OCI-LY7 (cell line): ENCODE measurements around the gene MTA3. TPM values are rescaled to one million over a fixed set of nuclear protein-coding genes. Genes with fewer than 3 reads are reported as not detected.

ENCODE experiments used
- BruUV-seq: library from RNA; stranded (reverse); fragments of 400-500 nt; replicated peaks from 2 replicates; lab custom pipeline; 2021; lab: Mats Ljungman, UMichigan
- CTCF ChIA-PET: fragments of 300-600 bp; sonication (Branson Sonifier 250); formaldehyde crosslinking; loops from one replicate; lab custom pipeline; 2022; ENCODE audit warnings: antibody characterized with exemption; ENCODE audit not compliant: unreplicated experiment; lab: Charles Lee
- POLR2A ChIA-PET: fragments of 300-600 bp; sonication (Branson Sonifier 250); formaldehyde crosslinking; loops from one replicate; lab custom pipeline; 2022; ENCODE audit warnings: antibody characterized with exemption; lab: Charles Lee
- DNase-seq: peaks from one replicate; pipeline ENCODE4 v3.0.0-alpha.2; 2015; ENCODE audit warnings: low spot score
- H2AFZ ChIP-seq: fragments of 200-600 bp; sonication (generic), shearing (Covaris generic); 2 replicates; pipeline ENCODE4 v1.6.1; 2014; ENCODE audit warnings: mild to moderate bottlenecking, antibody characterized with exemption, low read length, moderate library complexity
- H3K27ac ChIP-seq: fragments of 200-600 bp; sonication (generic); 2 replicates; pipeline ENCODE4 v1.5.1; 2014; ENCODE audit warnings: mixed run types, low read depth, mild to moderate bottlenecking, moderate library complexity, low read length, inconsistent platforms; ENCODE audit not compliant: poor library complexity, severe bottlenecking
- H3K36me3 ChIP-seq: fragments of 200-600 bp; sonication (generic); 2 replicates; pipeline ENCODE4 v1.6.1; 2014; ENCODE audit warnings: mild to moderate bottlenecking, antibody characterized with exemption, low read length, moderate library complexity, mixed read lengths; ENCODE audit not compliant: insufficient read depth
- H3K4me1 ChIP-seq: fragments of 200-600 bp; sonication (generic); 2 replicates; pipeline ENCODE4 v1.5.1; 2014; ENCODE audit warnings: mild to moderate bottlenecking, low read length; ENCODE audit not compliant: insufficient read depth, poor library complexity, severe bottlenecking
- H3K4me2 ChIP-seq: fragments of 200-600 bp; sonication (generic); 2 replicates; pipeline ENCODE4 v1.6.1; 2014; ENCODE audit warnings: mild to moderate bottlenecking, low read length
- H3K4me3 ChIP-seq: fragments of 200-600 bp; sonication (generic); 2 replicates; pipeline ENCODE4 v1.5.1; 2014; ENCODE audit warnings: mild to moderate bottlenecking, low read depth, low read length; ENCODE audit not compliant: poor library complexity, severe bottlenecking
- H3K79me2 ChIP-seq: fragments of 200-600 bp; sonication (generic); 2 replicates; pipeline ENCODE4 v1.6.1; 2016; ENCODE audit warnings: low read depth, mild to moderate bottlenecking, low read length, moderate library complexity, mixed read lengths; ENCODE audit not compliant: insufficient read depth
- H3K9me2 ChIP-seq: fragments of 200-600 bp; sonication (generic); 2 replicates; pipeline ENCODE4 v1.6.1; 2016; ENCODE audit warnings: mild to moderate bottlenecking, low read length, mixed read lengths; ENCODE audit not compliant: insufficient read depth
- H3K9me3 ChIP-seq: fragments of 200-600 bp; sonication (generic); 2 replicates; pipeline ENCODE4 v1.6.1; 2014; ENCODE audit warnings: mild to moderate bottlenecking, mixed run types, low read length, mixed read lengths
- H4K20me1 ChIP-seq: fragments of 200-600 bp; sonication (generic); 2 replicates; pipeline ENCODE4 v1.6.1; 2014; ENCODE audit warnings: mild to moderate bottlenecking, antibody characterized with exemption, low read length, moderate library complexity, mixed read lengths; ENCODE audit not compliant: insufficient read depth
- CTCF ChIP-seq: fragments of 200-600 bp; sonication (generic); conservative IDR thresholded peaks from 2 replicates; pipeline ENCODE4 v1.5.1; 2014; ENCODE audit warnings: mild to moderate bottlenecking, antibody characterized with exemption, low read length, moderate library complexity, mixed read lengths
- EZH2phosphoT487 ChIP-seq: fragments of 200-600 bp; sonication (generic); IDR thresholded peaks from 2 replicates; pipeline ENCODE4 v1.6.1; 2018; ENCODE audit warnings: low read depth, borderline replicate concordance, mild to moderate bottlenecking, mixed run types, antibody characterized with exemption, low read length, moderate library complexity, mixed read lengths
- intact Hi-C: fragments of 100-400 bp; cut with micrococcal nuclease; formaldehyde crosslinking; loops from one replicate; pipeline ENCODE4 v1.10.0; 2022; ENCODE audit not compliant: unreplicated experiment
- total RNA-seq, 2 experiments: library from RNA; depleted of rRNA in 1 of 2; stranded (reverse); fragments of >200 nt in 1 of 2; shearing (Covaris generic) in 1 of 2; gene quantifications; 2 replicates each; pipeline ENCODE4 v1.2.3, GENCODE V29; 2014 to 2022

Gene MTA3
- total RNA-seq, 2 experiments from 2014 or later: 72.7 to 205 TPM

GRCh38 chr2:42685303-42685702 is 116.9 kb downstream of the MTA3 start:
- H3K27ac ChIP-seq: no peak overlapping the region
- intact Hi-C loops: no loop called here
- H3K9me2 ChIP-seq: no peaks in the 10 kb centered on the region
- peaks cover 53% of the 10 kb centered on the region; the same call in 1 of the 2 replicates for H3K79me2 ChIP-seq
- peaks cover 93% of the 10 kb centered on the region for H3K36me3 ChIP-seq
- CTCF ChIA-PET: no interaction called here
- no peaks in the 10 kb centered on the region for H3K9me3 ChIP-seq
- H3K4me1 ChIP-seq: no peaks in the 10 kb centered on the region
- no peak overlapping the region for H3K4me3 ChIP-seq
- no TSS peak for BruUV-seq
- no peaks in the 10 kb centered on the region for H4K20me1 ChIP-seq
- POLR2A ChIA-PET: interaction anchor here (0.5 kb wide), 1 partner anchor 21 kb away, joined by 6 read pairs; no protein-coding TSS in a partner anchor
- no peak for DNase-seq
- no peak overlapping the region for H2AFZ ChIP-seq
- no peak overlapping the region for H3K4me2 ChIP-seq
- TF ChIP-seq CTCF (no peak), EZH2phosphoT487 (no peak)

GRCh38 chr2:42693013-42693615 is 124.7 kb downstream of the MTA3 start:
- no peak for DNase-seq
- Histone ChIP-seq H2AFZ (no peak overlapping the region), H3K4me3 (no peak overlapping the region), H3K4me1 (no peaks in the 10 kb centered on the region), H3K4me2 (no peak overlapping the region), H4K20me1 (no peaks in the 10 kb centered on the region), H3K79me2 (peaks cover 40% of the 10 kb centered on the region; the same call in 1 of the 2 replicates), H3K36me3 (peaks cover 98% of the 10 kb centered on the region), H3K9me3 (no peaks in the 10 kb centered on the region), H3K9me2 (no peaks in the 10 kb centered on the region), H3K27ac (no peak overlapping the region)
- ChIA-PET POLR2A (interaction anchor here (0.5 to 1.3 kb wide), 2 partner anchors 23 to 34 kb away, joined by 3 read pairs; no protein-coding TSS in a partner anchor), CTCF (interaction anchor here (0.6 kb wide), 1 partner anchor 489 kb away, joined by 3 read pairs; no protein-coding TSS in a partner anchor)
- BruUV-seq: no TSS peak
- TF ChIP-seq CTCF (no peak), EZH2phosphoT487 (no peak)
- intact Hi-C loops: no loop called here
